ENCODE results near the gene HTR3A. TPM values are rescaled to one million over a fixed set of nuclear protein-coding genes. Genes with fewer than 3 reads are reported as not detected.

Gene HTR3A
- total RNA-seq, 1 donor from 2014 or later, result not detected

DNA sequence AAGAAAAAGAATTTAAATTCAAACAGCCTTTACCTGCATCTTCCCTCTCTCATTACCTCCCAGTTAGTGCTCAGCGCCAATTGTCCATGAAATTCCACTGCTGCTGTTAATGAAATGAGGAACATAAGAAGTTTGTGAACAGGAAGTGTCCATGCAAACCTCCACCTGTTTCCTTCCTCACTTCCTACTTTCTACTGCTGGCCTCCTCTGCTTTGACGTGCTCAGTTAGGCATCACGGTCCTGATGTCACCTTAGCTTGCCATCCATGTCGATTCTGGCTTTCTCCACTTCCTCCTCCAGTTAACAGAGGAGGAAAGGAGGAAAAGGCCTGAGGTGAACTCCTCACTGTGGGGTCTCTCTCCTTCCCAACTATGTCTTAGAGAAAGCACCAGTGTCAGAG is 26.9 kb upstream of the HTR3A start:
- Histone ChIP-seq H3K36me3 (ENCODE audit: control insufficient read depth in 3 of 3, insufficient read depth in 3 of 3, low read length in 3 of 3) (no peaks in the 10 kb centered on the region), H3K9me3 (ENCODE audit: control insufficient read depth in 3 of 3, low read length in 3 of 3) (no peaks in the 10 kb centered on the region), H3K27me3 (ENCODE audit: control insufficient read depth in 3 of 3, insufficient read depth in 3 of 3, low read length in 3 of 3) (peaks cover 12 to 20% (median 13%) of the 10 kb centered on the region in 3 donors), H3K9ac (ENCODE audit: low read depth in 1 of 3, low read length in 3 of 3) (no peak overlapping the region), H3K4me3 (ENCODE audit: low read length in 3 of 3) (no peak overlapping the region), H3K27ac (ENCODE audit: low read depth, low read length) (no peak overlapping the region), H3K4me1 (ENCODE audit: control insufficient read depth in 3 of 3, insufficient read depth in 3 of 3, low read length in 3 of 3) (no peaks in the 10 kb centered on the region)

DNA sequence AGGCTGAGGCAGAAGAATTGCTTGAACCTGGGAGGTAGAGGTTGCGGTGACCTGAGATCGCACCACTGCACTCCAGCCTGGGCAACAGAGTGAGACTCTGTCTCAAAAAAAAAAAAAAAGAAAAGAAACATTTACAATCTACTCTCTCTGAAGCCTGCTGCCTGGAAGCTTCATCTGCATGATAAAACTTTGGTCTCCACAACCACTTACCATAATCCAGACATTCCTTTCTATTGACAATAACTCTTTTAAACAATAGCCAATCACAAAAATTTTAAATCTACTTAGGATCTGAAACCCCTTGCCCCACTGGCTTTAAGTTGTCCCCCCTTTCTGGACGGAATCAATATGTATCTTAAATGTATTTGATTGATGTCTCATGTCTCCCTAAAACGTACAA is 25.0 kb upstream of the HTR3A start:
- Histone ChIP-seq H3K9ac (ENCODE audit: low read depth in 1 of 3, low read length in 3 of 3) (no peak overlapping the region), H3K9me3 (ENCODE audit: control insufficient read depth in 3 of 3, low read length in 3 of 3) (no peaks in the 10 kb centered on the region), H3K27ac (ENCODE audit: low read depth, low read length) (no peak overlapping the region), H3K4me3 (ENCODE audit: low read length in 3 of 3) (no peak overlapping the region), H3K4me1 (ENCODE audit: control insufficient read depth in 3 of 3, insufficient read depth in 3 of 3, low read length in 3 of 3) (no peaks in the 10 kb centered on the region), H3K27me3 (ENCODE audit: control insufficient read depth in 3 of 3, insufficient read depth in 3 of 3, low read length in 3 of 3) (peaks cover 13 to 25% (median 21%) of the 10 kb centered on the region in 3 donors), H3K36me3 (ENCODE audit: control insufficient read depth in 3 of 3, insufficient read depth in 3 of 3, low read length in 3 of 3) (no peaks in the 10 kb centered on the region)

DNA sequence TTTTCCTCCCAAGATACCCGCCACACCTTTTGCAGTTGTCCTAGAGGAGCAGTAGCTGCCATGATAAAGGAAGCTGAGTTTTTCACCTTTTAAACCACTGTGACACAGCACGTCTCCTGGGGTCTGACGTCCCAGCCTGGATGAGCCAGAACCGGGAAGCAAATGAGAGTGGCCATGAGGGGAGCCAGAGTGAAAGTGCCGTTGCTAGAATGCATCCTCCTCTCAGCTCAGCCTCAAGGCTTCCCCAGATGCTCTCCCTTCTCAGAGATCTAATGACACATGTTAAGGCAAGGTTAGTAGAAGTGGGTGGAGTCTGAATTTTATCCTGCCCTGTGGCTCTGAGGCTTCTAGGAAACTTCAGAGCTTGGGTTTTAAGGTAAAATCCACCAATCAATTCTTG is 23.4 kb upstream of the HTR3A start:
- Histone ChIP-seq H3K4me1 (ENCODE audit: control insufficient read depth in 3 of 3, insufficient read depth in 3 of 3, low read length in 3 of 3) (no peaks in the 10 kb centered on the region), H3K27ac (ENCODE audit: low read depth, low read length) (no peak overlapping the region), H3K27me3 (ENCODE audit: control insufficient read depth in 3 of 3, insufficient read depth in 3 of 3, low read length in 3 of 3) (peaks cover 15 to 27% (median 21%) of the 10 kb centered on the region in 3 donors), H3K4me3 (ENCODE audit: low read length in 3 of 3) (no peak overlapping the region), H3K36me3 (ENCODE audit: control insufficient read depth in 3 of 3, insufficient read depth in 3 of 3, low read length in 3 of 3) (no peaks in the 10 kb centered on the region), H3K9ac (ENCODE audit: low read depth in 1 of 3, low read length in 3 of 3) (no peak overlapping the region), H3K9me3 (ENCODE audit: control insufficient read depth in 3 of 3, low read length in 3 of 3) (no peaks in the 10 kb centered on the region)

DNA sequence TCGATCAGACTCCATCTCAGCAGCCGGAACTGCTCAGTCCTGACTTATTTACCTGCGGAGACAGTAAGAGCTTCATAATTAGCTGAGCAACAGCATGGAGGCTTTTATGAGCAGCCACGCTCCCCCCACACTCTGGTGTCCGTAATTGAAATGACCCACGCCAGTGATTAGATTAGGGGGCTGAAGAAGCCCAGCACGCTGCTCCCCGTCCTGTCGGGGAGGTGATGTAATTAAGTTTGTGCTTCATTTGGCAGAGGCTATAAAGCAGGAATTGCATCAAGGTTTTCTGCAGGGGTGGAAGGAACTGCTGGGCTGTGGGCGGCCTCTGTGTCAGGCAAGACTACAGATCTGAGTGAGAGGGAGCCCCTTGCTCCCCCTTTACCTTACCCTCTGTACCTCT is 22.8 kb upstream of the HTR3A start:
- no peaks in the 10 kb centered on the region for H3K9me3 ChIP-seq (ENCODE audit: control insufficient read depth in 3 of 3, low read length in 3 of 3)
- H3K4me3 ChIP-seq (ENCODE audit: low read length in 3 of 3), result no peak overlapping the region
- no peaks in the 10 kb centered on the region for H3K36me3 ChIP-seq (ENCODE audit: control insufficient read depth in 3 of 3, insufficient read depth in 3 of 3, low read length in 3 of 3)
- H3K4me1 ChIP-seq (ENCODE audit: control insufficient read depth in 3 of 3, insufficient read depth in 3 of 3, low read length in 3 of 3), result no peaks in the 10 kb centered on the region
- peaks cover 15 to 29% (median 21%) of the 10 kb centered on the region in 3 donors for H3K27me3 ChIP-seq (ENCODE audit: control insufficient read depth in 3 of 3, insufficient read depth in 3 of 3, low read length in 3 of 3)
- no peak overlapping the region for H3K27ac ChIP-seq (ENCODE audit: low read depth, low read length)
- H3K9ac ChIP-seq (ENCODE audit: low read depth in 1 of 3, low read length in 3 of 3), result no peak overlapping the region

DNA sequence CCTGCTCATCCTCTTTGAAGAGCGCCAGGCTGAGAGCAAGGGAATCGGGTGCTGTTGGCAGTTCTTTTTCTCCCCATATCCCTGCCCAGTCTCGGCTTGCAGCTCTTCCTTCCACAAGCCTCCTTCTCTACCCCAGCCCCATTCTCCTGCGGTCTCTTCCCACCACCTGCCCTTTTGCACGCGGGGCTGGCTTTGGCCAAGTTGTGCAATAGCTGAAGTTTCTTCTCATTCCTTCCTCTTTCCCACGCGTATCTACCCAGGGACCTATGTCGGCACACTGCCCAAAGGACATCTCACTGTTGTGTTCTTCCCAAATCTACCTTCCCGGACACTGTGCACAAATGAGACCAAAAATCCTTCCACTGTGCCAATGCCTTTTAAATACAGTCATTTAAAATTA is 22.3 kb upstream of the HTR3A start:
- H3K9me3 ChIP-seq (ENCODE audit: control insufficient read depth in 3 of 3, low read length in 3 of 3), result no peaks in the 10 kb centered on the region
- peaks cover 15 to 31% (median 25%) of the 10 kb centered on the region in 3 donors for H3K27me3 ChIP-seq (ENCODE audit: control insufficient read depth in 3 of 3, insufficient read depth in 3 of 3, low read length in 3 of 3)
- H3K27ac ChIP-seq (ENCODE audit: low read depth, low read length), result no peak overlapping the region
- H3K4me3 ChIP-seq (ENCODE audit: low read length in 3 of 3), result no peak overlapping the region
- H3K36me3 ChIP-seq (ENCODE audit: control insufficient read depth in 3 of 3, insufficient read depth in 3 of 3, low read length in 3 of 3), result no peaks in the 10 kb centered on the region
- H3K9ac ChIP-seq (ENCODE audit: low read depth in 1 of 3, low read length in 3 of 3), result no peak overlapping the region
- no peaks in the 10 kb centered on the region for H3K4me1 ChIP-seq (ENCODE audit: control insufficient read depth in 3 of 3, insufficient read depth in 3 of 3, low read length in 3 of 3)

DNA sequence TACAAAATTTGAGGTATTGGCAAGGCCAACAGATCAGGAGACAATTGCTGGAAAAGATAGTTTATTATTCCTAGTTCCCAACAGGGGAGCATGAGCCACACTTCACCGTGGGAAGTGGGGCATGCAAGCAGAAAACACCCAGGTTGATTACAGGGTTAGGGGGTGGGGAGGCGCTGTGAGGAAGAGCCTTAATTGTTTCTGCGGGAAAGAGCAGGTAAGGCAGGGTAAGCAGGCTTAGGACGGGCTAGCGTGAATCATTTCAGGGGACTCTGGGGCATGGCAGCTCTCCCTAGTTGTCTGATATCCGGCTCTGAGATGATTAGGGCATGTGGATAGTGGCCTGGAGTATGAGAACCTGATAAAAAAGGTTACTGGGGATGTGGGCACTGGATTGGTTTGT is 20.7 kb upstream of the HTR3A start:
- peaks cover 15 to 38% (median 28%) of the 10 kb centered on the region in 3 donors for H3K27me3 ChIP-seq (ENCODE audit: control insufficient read depth in 3 of 3, insufficient read depth in 3 of 3, low read length in 3 of 3)

DNA sequence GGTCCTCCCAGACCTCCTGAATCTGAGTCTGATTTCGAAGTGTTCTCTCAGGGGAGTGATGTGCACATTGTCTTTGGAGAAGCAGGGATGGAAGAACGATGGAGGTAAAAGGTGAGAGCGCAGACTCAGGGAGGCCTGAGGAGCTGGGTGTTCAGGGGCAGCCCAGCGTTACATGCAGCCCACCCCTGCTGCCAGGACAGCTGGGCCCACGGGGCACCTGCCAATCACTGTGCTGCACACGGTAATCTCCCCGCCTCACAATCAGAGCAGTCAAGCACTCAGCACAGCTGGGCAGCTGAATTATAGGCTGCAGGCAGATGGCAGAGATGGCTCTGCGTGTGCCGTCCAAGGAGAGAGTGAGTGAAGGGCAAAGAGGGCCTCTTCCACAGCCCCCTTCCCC is 17.9 kb upstream of the HTR3A start:
- Histone ChIP-seq H3K4me3 (ENCODE audit: low read length in 3 of 3) (no peak overlapping the region), H3K27me3 (ENCODE audit: control insufficient read depth in 3 of 3, insufficient read depth in 3 of 3, low read length in 3 of 3) (peaks cover 9 to 35% (median 25%) of the 10 kb centered on the region in 3 donors), H3K9ac (ENCODE audit: low read depth in 1 of 3, low read length in 3 of 3) (no peak overlapping the region), H3K36me3 (ENCODE audit: control insufficient read depth in 3 of 3, insufficient read depth in 3 of 3, low read length in 3 of 3) (no peaks in the 10 kb centered on the region), H3K9me3 (ENCODE audit: control insufficient read depth in 3 of 3, low read length in 3 of 3) (no peaks in the 10 kb centered on the region), H3K4me1 (ENCODE audit: control insufficient read depth in 3 of 3, insufficient read depth in 3 of 3, low read length in 3 of 3) (no peaks in the 10 kb centered on the region), H3K27ac (ENCODE audit: low read depth, low read length) (no peak overlapping the region)

More for the DNA sequence above, 20.7 kb upstream of the HTR3A start:
- Histone ChIP-seq H3K36me3 (ENCODE audit: control insufficient read depth in 3 of 3, insufficient read depth in 3 of 3, low read length in 3 of 3) (no peaks in the 10 kb centered on the region), H3K9me3 (ENCODE audit: control insufficient read depth in 3 of 3, low read length in 3 of 3) (no peaks in the 10 kb centered on the region), H3K4me3 (ENCODE audit: low read length in 3 of 3) (no peak overlapping the region), H3K27ac (ENCODE audit: low read depth, low read length) (no peak overlapping the region), H3K9ac (ENCODE audit: low read depth in 1 of 3, low read length in 3 of 3) (no peak overlapping the region), H3K4me1 (ENCODE audit: control insufficient read depth in 3 of 3, insufficient read depth in 3 of 3, low read length in 3 of 3) (no peaks in the 10 kb centered on the region)

DNA sequence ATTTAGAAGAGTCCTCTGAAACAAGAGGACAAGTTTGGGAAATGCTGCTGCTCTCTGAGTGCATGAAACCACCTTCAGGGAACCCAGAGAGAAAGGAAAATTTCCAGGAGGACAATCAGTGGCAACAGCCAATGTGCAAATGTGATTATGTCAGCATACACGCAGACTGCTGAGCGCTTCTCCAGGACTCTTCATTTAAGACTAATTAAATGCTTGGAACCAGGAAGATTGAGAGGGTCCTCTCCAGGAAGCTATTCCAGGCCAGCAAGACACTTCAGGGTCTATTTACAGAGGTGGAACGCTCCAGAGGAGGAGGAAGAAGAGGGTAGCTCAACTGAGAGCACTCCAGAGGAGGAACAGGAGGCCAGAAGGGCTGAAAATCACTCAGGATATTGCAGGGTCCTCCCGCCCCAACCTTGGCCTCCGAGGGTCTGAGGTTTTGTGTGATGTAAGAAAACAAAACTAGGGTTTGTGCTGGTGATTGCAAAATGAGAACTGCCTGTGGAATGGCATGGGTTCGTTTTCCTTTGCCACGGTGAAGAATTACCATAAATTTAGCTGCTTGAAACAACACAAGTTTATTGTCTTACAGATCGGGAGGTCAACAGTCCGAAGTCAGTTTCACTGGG is 14.1 kb upstream of the HTR3A start:
- Histone ChIP-seq H3K4me1 (ENCODE audit: control insufficient read depth in 3 of 3, insufficient read depth in 3 of 3, low read length in 3 of 3) (no peaks in the 10 kb centered on the region), H3K4me3 (ENCODE audit: low read length in 3 of 3) (no peak overlapping the region), H3K27ac (ENCODE audit: low read depth, low read length) (no peak overlapping the region), H3K9ac (ENCODE audit: low read depth in 1 of 3, low read length in 3 of 3) (no peak overlapping the region), H3K27me3 (ENCODE audit: control insufficient read depth in 3 of 3, insufficient read depth in 3 of 3, low read length in 3 of 3) (peaks cover 0 to 18% (median 10%) of the 10 kb centered on the region in 3 donors), H3K36me3 (ENCODE audit: control insufficient read depth in 3 of 3, insufficient read depth in 3 of 3, low read length in 3 of 3) (no peaks in the 10 kb centered on the region), H3K9me3 (ENCODE audit: control insufficient read depth in 3 of 3, low read length in 3 of 3) (no peaks in the 10 kb centered on the region)

DNA sequence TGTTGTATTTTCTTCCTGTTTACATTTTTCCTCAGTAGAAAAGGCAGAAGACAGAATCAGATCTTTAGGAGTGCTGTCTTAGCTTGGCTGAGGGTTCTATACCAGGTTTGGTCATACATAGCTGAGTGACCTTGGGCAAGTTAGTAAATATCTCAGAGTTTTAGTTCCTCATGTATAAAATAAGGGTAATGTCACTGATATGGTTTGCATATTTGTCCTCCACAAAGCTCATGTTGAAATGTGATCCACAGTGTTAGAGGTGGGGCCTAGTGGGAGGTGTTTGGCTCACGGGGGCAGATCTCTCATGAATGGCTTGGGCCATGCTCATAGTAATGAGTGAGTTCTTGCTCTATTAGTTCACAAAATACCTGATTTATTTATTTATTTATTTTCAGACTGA is 7.5 kb upstream of the HTR3A start:
- Histone ChIP-seq H3K9ac (ENCODE audit: low read depth in 1 of 3, low read length in 3 of 3) (no peak overlapping the region), H3K27ac (ENCODE audit: low read depth, low read length) (no peak overlapping the region), H3K4me1 (ENCODE audit: control insufficient read depth in 3 of 3, insufficient read depth in 3 of 3, low read length in 3 of 3) (no peaks in the 10 kb centered on the region), H3K9me3 (ENCODE audit: control insufficient read depth in 3 of 3, low read length in 3 of 3) (no peaks in the 10 kb centered on the region), H3K36me3 (ENCODE audit: control insufficient read depth in 3 of 3, insufficient read depth in 3 of 3, low read length in 3 of 3) (no peaks in the 10 kb centered on the region), H3K4me3 (ENCODE audit: low read length in 3 of 3) (no peak overlapping the region), H3K27me3 (ENCODE audit: control insufficient read depth in 3 of 3, insufficient read depth in 3 of 3, low read length in 3 of 3) (peaks cover 0 to 9% (median 5%) of the 10 kb centered on the region in 3 donors)

DNA sequence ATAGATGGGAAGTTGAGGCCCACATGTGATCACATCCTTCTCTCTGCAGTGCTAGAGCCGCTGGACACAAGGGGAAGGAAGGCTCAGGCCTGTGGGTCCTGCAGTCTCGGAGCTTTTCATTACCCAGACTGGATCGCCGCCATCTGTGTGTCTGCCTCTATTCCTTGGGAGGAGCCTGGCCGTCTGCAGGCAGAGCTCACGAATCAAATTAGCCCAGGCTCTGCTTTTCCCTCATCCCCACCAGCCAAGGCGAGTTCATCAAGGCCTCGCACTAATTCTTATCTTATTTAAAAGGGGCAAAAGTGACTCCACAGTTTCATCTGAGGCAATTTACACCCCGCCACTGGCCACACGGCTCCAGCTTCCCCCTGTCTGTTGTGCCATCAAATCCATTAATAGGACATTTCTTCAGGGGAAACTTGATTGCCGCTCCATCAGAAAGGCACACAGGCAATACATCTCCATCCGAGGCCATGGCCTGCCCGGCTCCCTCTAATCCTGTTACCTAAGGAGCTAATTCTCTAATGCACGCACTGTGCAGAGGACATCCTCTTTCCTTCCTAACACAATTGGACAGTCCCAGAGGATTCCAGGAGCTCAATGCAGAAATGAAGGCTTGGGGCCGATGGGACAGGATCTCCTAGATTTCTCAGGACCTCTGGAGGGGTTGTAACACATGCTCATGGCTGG is 3.3 kb upstream of the HTR3A start:
- Histone ChIP-seq H3K9me3 (ENCODE audit: control insufficient read depth in 3 of 3, low read length in 3 of 3) (no peaks in the 10 kb centered on the region), H3K4me3 (ENCODE audit: low read length in 3 of 3) (no peak overlapping the region), H3K4me1 (ENCODE audit: control insufficient read depth in 3 of 3, insufficient read depth in 3 of 3, low read length in 3 of 3) (peaks cover 0 to 7% (median 7%) of the 10 kb centered on the region in 3 donors), H3K27ac (ENCODE audit: low read depth, low read length) (no peak overlapping the region), H3K9ac (ENCODE audit: low read depth in 1 of 3, low read length in 3 of 3) (no peak overlapping the region), H3K36me3 (ENCODE audit: control insufficient read depth in 3 of 3, insufficient read depth in 3 of 3, low read length in 3 of 3) (no peaks in the 10 kb centered on the region), H3K27me3 (ENCODE audit: control insufficient read depth in 3 of 3, insufficient read depth in 3 of 3, low read length in 3 of 3) (peaks cover 0 to 15% (median 5%) of the 10 kb centered on the region in 3 donors)
